Measurements from ENCODE around the gene GPR119.
"Not testable (repeated sequence)": the region's sequence is repeated elsewhere in the genome, so short reads cannot be mapped to it uniquely, and the experiment has no call there.

GPR119 gene

DNA sequence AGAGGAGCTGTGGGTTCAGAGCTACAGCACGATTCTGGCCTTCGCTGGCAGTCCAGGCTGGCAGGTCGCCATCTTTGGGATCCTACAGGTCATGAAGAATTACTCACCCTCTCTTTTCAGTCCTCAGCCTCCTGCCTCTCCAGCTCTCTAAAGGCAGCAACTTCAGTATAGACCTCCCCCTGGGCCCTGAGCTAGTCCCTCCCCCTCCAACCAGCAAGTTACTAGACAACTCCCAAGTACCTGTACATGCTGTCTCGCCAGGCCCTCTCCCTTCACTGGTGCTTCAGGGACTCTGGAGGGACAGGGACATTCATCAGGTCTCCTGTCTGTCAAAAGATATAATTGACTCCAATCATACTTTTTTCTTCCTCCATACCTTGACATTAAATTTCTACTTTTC is at the start of gene GPR119:
Gene GPR119, minus strand, starts transcription at position 155 of the 400 bp plus-strand sequence. CDS start 227 bp downstream, outside the sequence.
- TF ChIP-seq, protein P1, sequence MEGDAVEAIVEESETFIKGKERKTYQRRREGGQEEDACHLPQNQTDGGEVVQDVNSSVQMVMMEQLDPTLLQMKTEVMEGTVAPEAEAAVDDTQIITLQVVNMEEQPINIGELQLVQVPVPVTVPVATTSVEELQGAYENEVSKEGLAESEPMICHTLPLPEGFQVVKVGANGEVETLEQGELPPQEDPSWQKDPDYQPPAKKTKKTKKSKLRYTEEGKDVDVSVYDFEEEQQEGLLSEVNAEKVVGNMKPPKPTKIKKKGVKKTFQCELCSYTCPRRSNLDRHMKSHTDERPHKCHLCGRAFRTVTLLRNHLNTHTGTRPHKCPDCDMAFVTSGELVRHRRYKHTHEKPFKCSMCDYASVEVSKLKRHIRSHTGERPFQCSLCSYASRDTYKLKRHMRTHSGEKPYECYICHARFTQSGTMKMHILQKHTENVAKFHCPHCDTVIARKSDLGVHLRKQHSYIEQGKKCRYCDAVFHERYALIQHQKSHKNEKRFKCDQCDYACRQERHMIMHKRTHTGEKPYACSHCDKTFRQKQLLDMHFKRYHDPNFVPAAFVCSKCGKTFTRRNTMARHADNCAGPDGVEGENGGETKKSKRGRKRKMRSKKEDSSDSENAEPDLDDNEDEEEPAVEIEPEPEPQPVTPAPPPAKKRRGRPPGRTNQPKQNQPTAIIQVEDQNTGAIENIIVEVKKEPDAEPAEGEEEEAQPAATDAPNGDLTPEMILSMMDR (IDR thresholded peaks at IDR 0.05) = no peak
- TF ChIP-seq ZFX (IDR thresholded peaks at IDR 0.05; ENCODE audit: borderline replicate concordance) = no peak
- H3K27ac ChIP-seq = no peak within 1 kb of the TSS

DNA sequence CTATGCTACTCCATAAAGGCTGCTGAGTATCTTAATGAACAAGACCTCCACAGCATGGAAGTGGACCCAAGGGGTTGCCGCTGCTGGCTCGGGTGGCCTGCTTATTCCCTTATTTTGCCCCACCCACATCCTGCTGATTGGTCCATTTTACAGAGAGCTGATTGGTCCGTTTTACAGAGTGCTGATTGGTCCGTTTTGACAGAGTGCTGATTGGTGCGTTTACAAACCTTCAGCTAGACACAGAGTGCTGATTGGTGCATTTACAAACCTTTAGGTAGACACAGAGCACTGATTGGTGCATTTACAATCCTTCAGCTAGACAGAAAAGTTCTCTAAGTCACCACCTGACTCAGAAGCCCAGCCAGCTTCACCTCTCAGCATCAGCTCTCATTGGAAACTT is 43.8 kb upstream of the GPR119 start:
- H3K27ac ChIP-seq = not testable (repeated sequence)

DNA sequence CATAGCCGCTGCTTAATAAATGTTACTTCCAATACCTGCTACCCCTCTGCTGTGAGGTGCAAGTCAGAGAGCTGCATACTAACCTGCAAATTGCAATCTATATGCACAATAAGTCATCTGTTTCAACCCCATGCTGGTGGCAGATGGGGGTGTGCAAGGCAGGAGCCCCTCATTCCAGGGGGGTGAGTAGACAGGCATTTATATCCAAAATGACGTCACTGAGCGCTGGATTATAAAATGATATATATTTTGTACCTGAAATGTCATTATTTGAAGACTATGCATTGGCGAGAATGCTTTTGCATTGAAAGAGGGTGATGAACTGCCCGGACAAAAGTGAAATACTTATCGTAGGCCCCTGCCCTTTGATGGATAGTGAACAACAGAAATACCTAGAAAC is 41.1 kb upstream of the GPR119 start:
- no peak overlapping the region for H3K27ac ChIP-seq
- TF ChIP-seq, protein P1 (IDR thresholded peaks at IDR 0.05) = no peak
- no peak for TF ChIP-seq ZFX (IDR thresholded peaks at IDR 0.05; ENCODE audit: borderline replicate concordance)

DNA sequence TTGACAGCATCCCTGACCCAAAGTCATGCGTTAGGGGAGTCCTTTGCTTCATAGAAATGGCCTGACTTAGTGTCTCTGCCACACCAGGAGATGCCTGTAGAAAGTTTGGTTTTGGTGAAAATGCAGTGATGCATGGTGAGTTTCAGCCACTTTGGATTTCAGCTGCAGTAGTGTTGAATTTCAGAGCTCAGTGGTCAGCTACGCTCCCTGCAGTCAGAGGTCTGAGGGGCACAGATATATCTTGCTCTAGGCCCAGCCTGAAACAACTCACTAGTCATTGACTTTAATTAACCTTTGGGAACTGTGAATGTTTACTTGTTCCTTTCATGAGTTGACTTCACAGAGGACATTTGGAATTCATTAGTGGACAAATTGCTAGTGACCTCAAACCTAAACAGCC is 33.8 kb upstream of the GPR119 start:
- no peak overlapping the region for H3K27ac ChIP-seq
- TF ChIP-seq, protein P1 (IDR thresholded peaks at IDR 0.05) = no peak
- no peak for TF ChIP-seq ZFX (IDR thresholded peaks at IDR 0.05; ENCODE audit: borderline replicate concordance)

DNA sequence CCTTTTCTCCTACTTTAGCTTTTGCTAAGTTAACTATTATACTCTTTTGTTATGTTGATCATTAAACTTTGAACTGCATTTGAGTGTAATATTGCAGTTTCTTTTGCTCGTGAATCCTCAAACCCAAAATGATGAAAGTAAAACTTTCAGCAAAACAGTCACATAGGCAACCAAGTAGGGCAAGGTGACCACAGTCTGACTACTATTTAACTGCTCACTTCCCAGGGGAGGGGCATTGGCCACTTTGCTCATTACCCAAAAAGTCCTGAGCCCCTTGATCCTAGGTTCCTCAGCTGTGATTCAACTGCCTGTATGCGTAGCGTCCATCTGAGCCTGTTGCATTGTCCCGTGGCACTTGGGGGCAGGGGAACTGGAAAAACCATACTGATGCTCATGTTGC is 33.3 kb upstream of the GPR119 start:
- no peak overlapping the region for H3K27ac ChIP-seq
- no peak for TF ChIP-seq ZFX (IDR thresholded peaks at IDR 0.05; ENCODE audit: borderline replicate concordance)
- TF ChIP-seq, protein P1 (IDR thresholded peaks at IDR 0.05) = no peak

DNA sequence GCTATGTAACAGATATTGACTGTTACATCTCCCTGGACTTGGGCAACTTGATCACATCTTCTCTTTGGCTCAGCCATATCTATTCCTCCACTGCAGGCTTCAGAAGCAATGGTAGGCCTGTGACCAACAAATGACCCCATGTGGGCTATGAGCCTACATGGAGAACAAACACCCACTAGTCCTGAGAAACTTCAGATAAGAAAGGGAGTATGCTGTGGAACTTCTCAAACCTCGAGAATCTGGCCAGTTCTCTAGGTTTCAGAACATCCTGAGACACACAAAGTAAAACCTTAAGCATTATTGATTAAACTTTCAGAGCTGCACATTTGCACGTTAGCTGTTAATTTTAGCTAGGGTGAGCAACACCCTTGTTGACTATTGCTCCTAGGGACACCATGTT is 32.6 kb upstream of the GPR119 start:
- no peak for TF ChIP-seq ZFX (IDR thresholded peaks at IDR 0.05; ENCODE audit: borderline replicate concordance)
- TF ChIP-seq, protein P1 (IDR thresholded peaks at IDR 0.05) = no peak
- no peak overlapping the region for H3K27ac ChIP-seq

DNA sequence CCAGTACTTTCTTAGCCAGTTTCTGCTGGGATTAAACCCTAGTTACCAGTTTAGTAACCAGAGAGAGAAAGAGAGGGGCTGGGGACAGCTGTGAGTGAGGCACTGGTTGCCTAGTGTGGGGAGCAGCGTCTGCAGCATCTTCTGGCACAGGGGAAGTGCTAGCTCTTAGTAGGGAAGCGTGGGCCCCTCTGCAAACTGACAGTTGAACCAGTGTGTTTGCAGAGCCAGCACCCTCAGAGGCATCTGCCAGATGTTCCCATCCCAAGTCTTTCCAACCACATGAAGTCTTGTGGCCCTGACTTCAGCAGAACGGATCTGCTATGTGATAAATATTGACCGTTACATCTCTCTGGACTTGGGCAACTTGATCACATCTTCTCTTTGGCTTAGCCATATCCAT is 31.3 kb upstream of the GPR119 start:
- no peak for TF ChIP-seq ZFX (IDR thresholded peaks at IDR 0.05; ENCODE audit: borderline replicate concordance)
- TF ChIP-seq, protein P1 (IDR thresholded peaks at IDR 0.05) = no peak
- no peak overlapping the region for H3K27ac ChIP-seq

DNA sequence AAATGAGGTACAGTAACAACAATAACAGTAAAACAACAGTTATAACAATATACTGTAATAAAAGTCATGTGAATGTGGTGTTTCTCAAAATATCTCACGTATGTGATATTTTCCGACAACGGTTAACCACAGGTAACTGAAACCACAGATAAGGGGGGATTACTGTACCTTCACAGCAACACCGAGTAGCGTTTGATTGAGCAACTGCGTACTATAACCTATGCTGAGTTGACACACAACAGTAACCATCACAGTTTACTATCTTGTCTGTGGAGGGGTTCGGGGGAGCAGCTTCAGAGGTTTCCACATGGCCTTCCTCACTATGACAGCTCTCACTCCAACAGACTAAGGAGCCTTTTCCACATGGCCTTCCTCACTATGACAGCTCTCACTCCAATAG is 29.7 kb upstream of the GPR119 start:
- no peak for TF ChIP-seq ZFX (IDR thresholded peaks at IDR 0.05; ENCODE audit: borderline replicate concordance)
- TF ChIP-seq, protein P1 (IDR thresholded peaks at IDR 0.05) = no peak
- H3K27ac ChIP-seq = no peak overlapping the region

Data from 22Rv1 (cell line).